ENCODE results near the gene GPS1.

Gene GPS1

GRCh38 chr17:82051776-82052637 lies at the start of gene GPS1, which contains the start of gene RFNG:
GPS1 (plus strand) TSS chr17:82051898; CDS start chr17:82051932, 34 bp downstream.
RFNG (minus strand) TSS chr17:82051811; CDS start chr17:82051766, 45 bp downstream.
- in situ Hi-C loops (cut with MboI; ENCODE audit: low sequenced_read_pairs): no loop called here

- in situ Hi-C loops (cut with MboI; ENCODE audit: low sequenced_read_pairs): no loop called here
Measured at GRCh38 chr17:82003411-82004381, 48.0 kb upstream of the GPS1 start.

DNA sequence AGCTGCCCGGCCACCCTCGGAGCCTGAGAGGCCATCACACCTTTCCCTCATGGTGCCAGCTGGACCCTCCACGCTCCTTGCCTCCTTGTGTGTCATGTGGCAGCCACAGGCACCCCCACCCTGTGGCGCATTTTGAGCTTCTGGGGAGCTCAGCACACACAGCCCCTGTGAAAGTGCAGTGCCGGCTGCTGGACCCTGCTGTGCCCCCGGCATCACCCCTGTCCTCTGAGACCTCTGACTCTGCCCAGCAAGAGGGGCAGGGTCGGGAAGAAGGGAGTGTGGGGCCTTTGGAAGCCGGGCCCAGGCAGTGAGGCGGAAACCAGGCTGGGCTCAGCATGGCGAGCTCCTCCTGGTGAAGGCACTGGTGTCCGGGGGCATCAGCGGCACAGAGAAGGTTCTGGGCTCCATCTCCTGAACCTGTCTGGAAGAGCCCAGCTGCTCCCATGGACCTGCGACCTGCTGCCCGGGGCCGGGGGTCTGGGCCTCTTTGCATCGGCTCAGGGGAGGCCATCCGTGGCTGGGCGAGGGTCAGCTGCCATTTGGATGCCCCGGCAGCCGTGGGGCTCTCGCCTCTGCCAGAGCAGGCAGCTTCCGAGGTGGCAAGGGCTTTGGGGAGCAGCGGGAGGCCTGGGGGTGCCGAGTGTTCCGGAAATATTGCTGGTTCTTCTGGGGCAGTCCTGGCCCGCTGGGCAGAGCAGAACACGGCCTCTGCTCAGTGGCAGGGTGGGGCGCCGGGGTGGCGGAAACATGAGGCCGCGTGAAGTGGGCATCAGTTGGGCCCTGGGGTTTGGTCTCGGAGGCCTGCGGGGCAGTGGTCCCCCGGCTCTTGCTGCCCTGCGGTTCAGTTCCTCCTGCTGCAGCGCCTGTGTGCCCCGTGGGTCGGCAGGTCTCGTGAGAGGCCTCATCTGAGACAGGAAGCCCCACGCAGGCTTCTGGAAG lies 46.9 kb upstream of the GPS1 start:
- in situ Hi-C loops (cut with MboI; ENCODE audit: low sequenced_read_pairs): no loop called here

DNA sequence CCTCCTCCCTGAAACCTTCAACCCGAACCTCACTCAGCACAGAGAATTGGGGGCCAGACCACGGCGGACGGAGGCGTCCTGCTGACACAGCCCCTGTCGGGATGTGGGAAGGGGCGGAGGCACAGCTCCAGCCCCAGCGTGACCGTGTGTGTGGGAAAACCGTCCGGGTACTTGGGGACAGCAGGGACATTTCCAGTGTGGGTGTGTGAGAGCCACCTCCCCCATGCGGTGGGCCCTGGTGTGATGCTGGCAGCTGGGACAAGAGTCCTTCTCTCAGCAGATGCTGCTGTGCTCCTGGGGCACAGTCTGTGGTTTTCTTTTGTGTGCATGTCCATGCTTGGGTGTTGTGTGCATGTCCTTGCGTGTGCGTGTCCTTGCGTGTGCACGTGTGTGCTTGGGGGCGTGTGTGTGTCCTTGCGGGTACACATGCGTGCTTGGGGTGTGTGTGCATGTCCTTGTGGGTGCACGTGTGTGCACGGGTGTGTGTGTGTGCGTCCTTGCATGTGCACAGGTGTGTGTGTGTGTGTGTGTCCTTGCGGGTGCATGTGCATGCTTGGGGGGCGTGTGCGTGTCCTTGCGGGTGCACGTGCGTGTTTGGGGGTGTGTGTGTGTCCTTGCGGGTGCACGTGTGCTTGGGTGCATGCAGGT lies 45.9 kb upstream of the GPS1 start:
- in situ Hi-C loops (cut with MboI; ENCODE audit: low sequenced_read_pairs): no loop called here

- in situ Hi-C loops (cut with MboI; ENCODE audit: low sequenced_read_pairs): no loop called here
Measured at GRCh38 chr17:82006468-82007227, 45.0 kb upstream of the GPS1 start.

DNA sequence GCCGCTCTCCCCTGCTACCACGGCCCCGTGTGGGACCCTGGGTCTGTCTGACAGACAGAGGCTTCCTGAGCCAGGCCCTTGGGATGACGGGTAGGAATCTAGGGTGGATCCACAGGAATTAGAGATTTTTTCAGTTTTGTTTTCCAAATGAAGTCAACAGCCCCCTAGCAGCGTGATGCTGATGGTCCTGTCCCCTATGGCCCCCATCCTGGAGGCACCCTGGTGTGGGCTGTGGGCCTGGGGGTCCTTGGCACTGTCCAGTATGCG lies 44.5 kb upstream of the GPS1 start:
- in situ Hi-C loops (cut with MboI; ENCODE audit: low sequenced_read_pairs): no loop called here

GRCh38 chr17:82007495-82008257 lies 44.0 kb upstream of the GPS1 start:
- in situ Hi-C loops (cut with MboI; ENCODE audit: low sequenced_read_pairs): no loop called here

- in situ Hi-C loops (cut with MboI; ENCODE audit: low sequenced_read_pairs): no loop called here
Measured at GRCh38 chr17:82008258-82008940, 43.3 kb upstream of the GPS1 start.

DNA sequence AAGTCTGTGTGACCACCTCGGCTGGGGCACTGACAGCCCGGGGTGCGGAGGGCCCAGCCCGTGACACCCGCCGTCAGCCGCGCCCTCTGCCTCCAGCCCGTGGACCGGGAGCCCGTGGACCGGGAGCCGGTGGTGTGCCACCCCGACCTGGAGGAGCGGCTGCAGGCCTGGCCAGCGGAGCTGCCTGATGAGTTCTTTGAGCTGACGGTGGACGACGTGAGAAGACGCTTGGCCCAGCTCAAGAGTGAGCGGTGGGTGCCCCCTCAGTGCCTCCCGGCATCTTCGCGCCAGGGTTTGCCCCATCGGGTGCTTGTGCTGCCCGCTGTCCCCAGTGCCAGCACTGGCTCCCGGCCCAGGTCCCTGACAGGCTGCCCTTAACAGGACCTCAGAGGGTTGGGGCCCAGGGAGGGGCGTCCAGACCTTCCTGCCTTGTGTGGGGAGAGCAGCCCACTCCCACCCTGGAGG lies 42.7 kb upstream of the GPS1 start:
- in situ Hi-C loops (cut with MboI; ENCODE audit: low sequenced_read_pairs): no loop called here

DNA sequence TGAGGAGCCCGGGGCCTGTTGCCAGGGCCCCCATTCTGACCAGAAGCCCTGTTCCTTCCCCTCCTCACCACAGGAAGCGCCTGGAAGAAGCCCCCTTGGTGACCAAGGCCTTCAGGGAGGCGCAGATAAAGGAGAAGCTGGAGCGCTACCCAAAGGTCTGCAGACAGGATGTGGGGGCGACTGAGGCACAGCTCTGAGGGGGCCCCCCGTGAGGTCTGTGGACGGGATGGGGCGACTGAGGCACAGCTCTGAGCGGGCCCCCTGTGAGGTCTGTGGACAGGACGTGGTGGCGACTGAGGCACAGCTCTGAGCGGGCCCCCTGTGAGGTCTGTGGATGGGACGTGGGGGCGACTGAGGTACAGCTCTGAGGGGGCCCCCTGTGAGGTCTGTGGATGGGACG lies 42.3 kb upstream of the GPS1 start:
- in situ Hi-C loops (cut with MboI; ENCODE audit: low sequenced_read_pairs): no loop called here

DNA sequence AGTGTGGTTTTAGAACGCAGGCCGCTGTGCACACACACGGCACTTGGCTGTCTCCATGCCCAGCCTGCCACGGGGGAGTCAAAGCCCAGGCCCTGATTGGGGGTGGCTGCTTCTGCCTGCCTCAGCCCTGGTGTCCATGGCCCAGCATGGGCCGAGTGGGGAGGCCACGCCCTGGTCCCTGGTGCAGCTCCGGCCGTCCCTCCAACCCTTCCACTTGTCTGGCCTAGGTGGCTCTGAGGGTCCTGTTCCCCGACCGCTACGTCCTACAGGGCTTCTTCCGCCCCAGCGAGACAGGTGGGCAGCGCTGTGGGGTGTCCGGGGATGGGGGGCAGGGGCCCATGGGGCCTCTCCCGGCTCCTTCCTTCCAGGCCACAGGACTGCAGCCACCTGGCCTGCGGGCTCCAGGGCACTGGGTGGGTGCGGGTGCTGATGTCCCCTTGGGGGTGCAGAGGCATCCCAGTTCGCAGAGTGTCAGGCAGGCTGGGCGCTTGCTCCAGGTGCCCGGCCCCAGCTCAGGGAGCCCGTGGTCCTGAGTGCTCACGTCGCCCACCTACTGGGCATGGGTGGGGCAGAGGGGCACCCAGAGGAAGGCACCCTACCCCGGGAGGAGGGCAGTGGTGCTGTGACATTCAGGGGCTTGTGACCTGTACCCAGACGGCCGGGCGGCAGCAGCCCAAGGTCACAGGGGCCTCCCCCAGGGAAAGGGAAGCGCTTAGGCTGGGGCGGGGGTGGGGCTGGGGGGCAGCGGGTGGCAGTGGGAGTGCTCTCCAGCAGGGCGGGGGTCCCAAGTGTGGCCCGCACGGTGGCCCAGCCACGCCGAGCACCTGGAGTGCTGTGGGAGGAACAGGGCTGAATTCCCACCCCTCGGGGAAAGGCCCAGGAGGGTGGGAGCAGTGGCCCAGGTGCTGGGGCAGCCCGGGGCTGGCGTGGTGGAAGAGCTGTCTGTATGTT lies 40.8 kb upstream of the GPS1 start:
- in situ Hi-C loops (cut with MboI; ENCODE audit: low sequenced_read_pairs): no loop called here

DNA sequence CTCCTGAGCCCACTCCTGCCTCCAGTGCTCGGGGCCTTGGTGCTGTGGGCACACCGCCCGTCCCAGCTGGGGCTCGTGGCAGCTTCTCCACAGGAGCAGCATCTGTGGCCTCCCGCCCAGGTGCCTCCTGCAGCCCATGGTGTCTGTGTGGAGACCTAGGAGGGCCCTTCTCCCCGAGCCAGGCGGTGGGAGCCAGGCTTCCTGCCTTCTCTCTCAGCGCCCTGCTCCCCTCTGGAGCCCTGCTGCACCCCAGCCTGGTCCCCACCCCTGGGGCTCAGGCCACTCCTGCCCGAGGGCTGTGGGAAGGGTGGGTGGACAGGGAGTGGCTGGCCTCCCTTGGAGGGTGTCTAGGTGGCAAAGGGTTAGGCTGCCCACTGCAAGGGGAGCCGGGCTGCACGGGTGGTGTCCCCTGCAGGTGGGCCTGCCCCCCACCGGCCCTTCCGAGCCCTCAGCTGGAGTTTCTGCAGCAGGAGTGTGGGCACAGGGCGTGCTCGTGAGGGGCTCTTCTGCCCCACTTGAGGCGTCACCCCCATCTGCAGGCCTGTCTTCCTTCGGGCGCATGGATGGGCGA lies 40.0 kb upstream of the GPS1 start:
- in situ Hi-C loops (cut with MboI; ENCODE audit: low sequenced_read_pairs): no loop called here

DNA sequence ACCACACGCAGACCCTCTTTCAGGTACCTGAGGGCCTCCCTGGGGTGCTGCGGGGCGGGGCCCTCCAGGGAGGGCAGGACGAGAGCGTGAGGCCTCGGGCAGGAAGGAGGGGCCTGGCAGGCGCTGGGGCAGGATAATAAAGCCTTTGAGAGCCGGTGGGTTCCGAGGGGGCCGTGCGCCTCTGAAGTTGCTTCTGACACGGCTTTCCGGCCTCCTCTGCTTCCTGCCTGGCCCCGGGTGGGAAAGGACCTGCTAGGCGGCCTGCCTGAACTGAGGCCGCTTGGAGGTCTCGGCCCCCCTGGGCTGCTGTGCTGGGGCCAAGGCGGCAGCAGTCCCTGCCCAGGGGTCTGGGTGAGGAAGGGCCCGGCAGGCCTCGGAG lies 39.4 kb upstream of the GPS1 start:
- in situ Hi-C loops (cut with MboI; ENCODE audit: low sequenced_read_pairs): no loop called here

DNA sequence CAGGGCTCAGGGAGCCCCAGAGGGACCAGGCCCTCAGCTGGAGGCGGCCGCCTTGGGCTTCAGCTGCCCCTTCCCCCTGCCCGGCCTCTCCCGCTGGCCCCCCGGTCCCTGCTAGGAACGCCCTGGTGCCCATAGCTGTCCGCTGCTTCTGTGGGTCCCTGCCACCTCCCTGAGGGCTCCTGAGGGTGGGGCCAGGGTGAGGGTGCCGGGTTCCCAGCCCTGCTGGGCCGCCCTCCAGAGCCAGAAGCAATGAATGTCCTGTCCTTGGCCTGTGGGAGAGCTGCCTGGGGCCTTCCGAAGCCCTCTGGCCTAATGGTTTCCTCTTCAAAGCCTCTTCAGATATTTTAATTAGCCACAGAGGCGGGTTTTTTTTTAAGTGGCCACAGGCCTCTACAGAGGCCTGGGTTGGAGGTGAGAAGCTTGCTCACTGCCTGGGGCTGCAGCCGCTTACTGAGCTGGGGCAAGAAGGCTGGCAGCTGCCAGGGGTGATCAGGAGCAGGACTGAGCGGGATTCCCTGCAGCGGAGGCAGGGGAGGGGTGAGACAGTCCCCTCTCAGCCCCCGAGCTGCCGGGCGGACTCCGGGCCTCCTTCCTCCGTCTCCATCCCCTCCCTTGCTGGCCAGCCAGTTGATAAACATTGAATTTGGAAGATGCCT lies 38.9 kb upstream of the GPS1 start:
- in situ Hi-C loops (cut with MboI; ENCODE audit: low sequenced_read_pairs): no loop called here

- in situ Hi-C loops (cut with MboI; ENCODE audit: low sequenced_read_pairs): no loop called here
Measured at GRCh38 chr17:82013341-82013740, 38.4 kb upstream of the GPS1 start.

GRCh38 chr17:82013772-82014321 lies 37.9 kb upstream of the GPS1 start:
- in situ Hi-C loops (cut with MboI; ENCODE audit: low sequenced_read_pairs): no loop called here
